Ovary (tissue), 3 donors: Measurements from ENCODE around the gene KIF2C.

Experiments
- CTCF ChIP-seq, 3 donors: fragments of 450-650 bp in 2 of 3; fragments of 200-600 bp in 1 of 3; IDR thresholded peaks; one replicate each; pipeline versions ENCODE4 v1.5.1 to v1.8.0; 2016 to 2022; ENCODE audit warnings: antibody characterized with exemption in 3 of 3, mild to moderate bottlenecking in 1 of 3
- EP300 ChIP-seq: sonication (generic); formaldehyde crosslinking; IDR thresholded peaks from one replicate; pipeline ENCODE4 v1.6.1; 2017; ENCODE audit warnings: antibody characterized with exemption
- POLR2A ChIP-seq: fragments of 450-650 bp; IDR thresholded peaks from one replicate; pipeline ENCODE4 v1.6.1; 2017; ENCODE audit warnings: antibody characterized with exemption, mild to moderate bottlenecking, moderate library complexity
- donor health status: DM: no; HTN: no; CAD: no.

DNA sequence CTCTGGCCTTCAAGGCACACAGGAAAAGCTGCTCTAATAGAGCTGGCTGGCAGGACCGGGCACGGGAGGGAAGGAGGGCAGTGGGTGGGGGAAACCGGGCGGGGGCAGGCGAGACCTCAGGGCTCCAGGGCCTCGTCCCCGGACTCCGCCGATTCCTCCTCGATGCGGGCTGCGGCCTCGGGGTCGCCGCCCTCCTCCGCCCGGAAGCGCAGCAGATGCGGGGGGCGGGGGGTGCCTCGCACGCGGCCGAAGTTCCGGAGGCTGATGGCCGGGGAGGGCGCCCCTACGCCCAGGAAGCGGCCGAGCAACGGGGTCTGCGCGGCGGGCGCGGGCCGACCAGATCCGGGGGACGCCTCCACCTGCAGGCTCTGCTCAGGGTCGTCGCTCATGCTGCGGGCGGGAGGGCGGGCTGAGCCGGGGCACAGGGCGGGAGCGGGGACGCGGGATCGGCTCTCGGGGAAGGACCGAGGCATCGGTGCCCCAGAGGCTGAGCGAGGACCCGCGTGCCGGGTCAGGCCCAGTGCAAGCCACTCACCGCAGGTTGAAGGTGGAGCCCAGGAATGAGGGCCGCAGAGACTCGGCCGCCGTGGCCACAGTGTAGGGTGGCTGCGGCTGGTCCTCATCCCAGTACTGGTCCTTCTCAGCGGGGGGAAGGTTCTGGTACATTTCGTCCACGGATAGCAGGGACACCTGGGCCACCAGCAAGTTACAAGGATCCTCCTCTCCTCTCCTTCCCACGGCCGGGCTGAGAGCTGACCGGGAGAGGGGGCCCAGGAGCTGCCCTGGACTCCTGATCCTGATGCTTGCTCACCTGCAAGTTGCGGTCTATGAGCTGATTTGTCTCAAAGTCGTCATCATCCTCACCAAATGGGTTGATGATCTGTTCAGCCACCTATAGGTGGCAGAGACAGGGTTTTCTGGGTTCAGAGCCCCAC is 44.7 kb downstream of the KIF2C start:
- TF ChIP-seq CTCF (IDR thresholded peaks at IDR 0.05) (no peak), EP300 (no peak), POLR2A (no peak)
